Esophagus muscularis mucosa (tissue), 4 donors: ENCODE results near the gene AMACR. TPM values are rescaled to one million over a fixed set of nuclear protein-coding genes. Genes with fewer than 3 reads are reported as not detected.

Experiments used
- DNase-seq: peaks from one replicate; pipeline ENCODE4 v3.0.0-alpha.2; 2017; ENCODE audit errors: extremely low spot score
- H3K27ac ChIP-seq, 4 donors: fragments of 200-600 bp; sonication (generic); replicated peaks in 1 of 4; 1 replicate in 3 of 4; 2 replicates in 1 of 4; pipeline ENCODE4 v1.5.1; 2016 to 2019; ENCODE audit warnings: mild to moderate bottlenecking in 1 of 4
- H3K27me3 ChIP-seq, 4 donors: fragments of 200-600 bp; sonication (generic); one replicate each; pipeline versions ENCODE4 v1.5.1 to v1.6.0; 2016 to 2019
- H3K36me3 ChIP-seq, 4 donors: fragments of 200-600 bp; sonication (generic); one replicate each; pipeline ENCODE4 v1.5.1; 2016 to 2019
- H3K4me1 ChIP-seq, 4 donors: fragments of 200-600 bp; sonication (generic); one replicate each; pipeline ENCODE4 v1.5.1; 2016 to 2019
- H3K4me3 ChIP-seq, 4 donors: fragments of 200-600 bp; sonication (generic); 1 replicate in 2 of 4; 2 replicates in 2 of 4; pipeline ENCODE4 v1.5.1; 2016 to 2019; ENCODE audit warnings: mild to moderate bottlenecking in 4 of 4, moderate library complexity in 1 of 4
- H3K9me3 ChIP-seq, 4 donors: fragments of 200-600 bp; sonication (generic); 1 replicate in 3 of 4; 2 replicates in 1 of 4; pipeline ENCODE4 v1.5.1; 2016 to 2019
- CTCF ChIP-seq, 3 experiments: fragments of 200-600 bp in 2 of 3; fragments of 450-650 bp in 1 of 3; sonication (generic) in 2 of 3; IDR thresholded peaks; one replicate each; pipeline ENCODE4 v1.5.1; 2017 to 2019; ENCODE audit warnings: antibody characterized with exemption in 3 of 3, mild to moderate bottlenecking in 2 of 3, moderate library complexity in 1 of 3
- EP300 ChIP-seq: sonication (generic); formaldehyde crosslinking; IDR thresholded peaks from one replicate; pipeline ENCODE4 v1.6.1; 2017; ENCODE audit warnings: antibody characterized with exemption
- POLR2A ChIP-seq: fragments of 450-650 bp; IDR thresholded peaks from one replicate; pipeline ENCODE4 v1.6.1; 2017; ENCODE audit warnings: antibody characterized with exemption, moderate library complexity, mild to moderate bottlenecking, low read depth
- POLR2AphosphoS5 ChIP-seq, 2 donors: sonication (generic); formaldehyde crosslinking; IDR thresholded peaks; one replicate each; pipeline ENCODE4 v1.6.1; 2017; ENCODE audit warnings: antibody characterized with exemption in 2 of 2
- WGBS: methylation state at CpG from one replicate; pipeline ENCODE4 v1.1.5; 2018; 5-methylcytosine and 5-hydroxymethylcytosine counted together
- intact Hi-C: fragments of 100-400 bp; cut with DNase I; formaldehyde crosslinking; loops from one replicate; pipeline ENCODE4 v1.15.1; 2023
- total RNA-seq, 4 donors: library from RNA; depleted of rRNA; stranded (reverse); fragments of >200 nt; gene quantifications; one replicate each; pipeline versions ENCODE4 v1.1.0 to v1.2.1, GENCODE V29; 2016

AMACR gene
- total RNA-seq, 4 donors from 2014 or later = 6.1 to 12.7 (median 9.5) TPM

GRCh38 chr5:33968211-33969005 lies 39.4 kb downstream of the AMACR start:
- Histone ChIP-seq H3K27me3 (no peaks in the 10 kb centered on the region), H3K27ac (no peak overlapping the region), H3K4me3 (no peak overlapping the region), H3K4me1 (peaks cover 0 to 5% (median 0%) of the 10 kb centered on the region in 4 donors), H3K9me3 (no peaks in the 10 kb centered on the region), H3K36me3 (no peaks in the 10 kb centered on the region)
- TF ChIP-seq POLR2A = no peak
- TF ChIP-seq POLR2AphosphoS5 (IDR thresholded peaks at IDR 0.05) = no peak
- TF ChIP-seq CTCF (IDR thresholded peaks at IDR 0.05) = no peak
- no peak for TF ChIP-seq EP300
- no peak for DNase-seq
- intact Hi-C loops = loop anchor here (5.0 kb wide), 1 partner anchor 531 kb away; no protein-coding TSS in a partner anchor
- 85% methylated on average over 3 of the region's 3 CpGs for WGBS

- H3K4me3 ChIP-seq = no peak overlapping the region
- no peak overlapping the region for H3K27ac ChIP-seq
- DNase-seq = no peak
- H3K27me3 ChIP-seq = no peaks in the 10 kb centered on the region
- no peaks in the 10 kb centered on the region for H3K9me3 ChIP-seq
- H3K36me3 ChIP-seq = no peaks in the 10 kb centered on the region
- WGBS = 42% methylated on average over 2 of the region's 2 CpGs
- intact Hi-C loops = loop anchor here (5.0 kb wide), 1 partner anchor 530 kb away; no protein-coding TSS in a partner anchor
- TF ChIP-seq POLR2AphosphoS5 (IDR thresholded peaks at IDR 0.05) (no peak), CTCF (IDR thresholded peaks at IDR 0.05) (no peak), EP300 (no peak), POLR2A (no peak)
- peaks cover 0 to 5% (median 0%) of the 10 kb centered on the region in 4 donors for H3K4me1 ChIP-seq
Measured at GRCh38 chr5:33966805-33967204, 41.0 kb downstream of the AMACR start.

- Histone ChIP-seq H3K4me1 (no peaks in the 10 kb centered on the region), H3K9me3 (no peaks in the 10 kb centered on the region), H3K27me3 (no peaks in the 10 kb centered on the region), H3K4me3 (no peak overlapping the region), H3K36me3 (no peaks in the 10 kb centered on the region), H3K27ac (no peak overlapping the region)
- intact Hi-C loops = no loop called here
- no peak for TF ChIP-seq CTCF (IDR thresholded peaks at IDR 0.05)
- no peak for TF ChIP-seq POLR2A
- TF ChIP-seq POLR2AphosphoS5 (IDR thresholded peaks at IDR 0.05) = no peak
- no peak for TF ChIP-seq EP300
- no peak for DNase-seq
- WGBS = 59% methylated on average over 2 of the region's 2 CpGs
Measured at GRCh38 chr5:33964132-33964700, 43.6 kb downstream of the AMACR start.

- no peaks in the 10 kb centered on the region for H3K36me3 ChIP-seq
- H3K4me3 ChIP-seq = no peak overlapping the region
- no peak overlapping the region for H3K27ac ChIP-seq
- intact Hi-C loops = no loop called here
- no peaks in the 10 kb centered on the region for H3K4me1 ChIP-seq
- 71% methylated on average over 2 of the region's 2 CpGs for WGBS
- no peak for DNase-seq
- no peak for TF ChIP-seq POLR2A
- TF ChIP-seq EP300 = no peak
- TF ChIP-seq POLR2AphosphoS5 (IDR thresholded peaks at IDR 0.05) = no peak
- TF ChIP-seq CTCF (IDR thresholded peaks at IDR 0.05) = no peak
- H3K9me3 ChIP-seq = peaks cover 0 to 13% (median 3%) of the 10 kb centered on the region in 4 donors
- H3K27me3 ChIP-seq = no peaks in the 10 kb centered on the region
Measured at GRCh38 chr5:33958176-33958575, 49.7 kb downstream of the AMACR start.
